Anterior cingulate cortex (tissue), 58 donors: ENCODE data around the gene SLCO3A1.

ENCODE experiments used
- DNase-seq, 58 donors: peaks; one replicate each; lab custom pipeline; 2025; lab: John Stamatoyannopoulos, UW

Gene SLCO3A1

DNA sequence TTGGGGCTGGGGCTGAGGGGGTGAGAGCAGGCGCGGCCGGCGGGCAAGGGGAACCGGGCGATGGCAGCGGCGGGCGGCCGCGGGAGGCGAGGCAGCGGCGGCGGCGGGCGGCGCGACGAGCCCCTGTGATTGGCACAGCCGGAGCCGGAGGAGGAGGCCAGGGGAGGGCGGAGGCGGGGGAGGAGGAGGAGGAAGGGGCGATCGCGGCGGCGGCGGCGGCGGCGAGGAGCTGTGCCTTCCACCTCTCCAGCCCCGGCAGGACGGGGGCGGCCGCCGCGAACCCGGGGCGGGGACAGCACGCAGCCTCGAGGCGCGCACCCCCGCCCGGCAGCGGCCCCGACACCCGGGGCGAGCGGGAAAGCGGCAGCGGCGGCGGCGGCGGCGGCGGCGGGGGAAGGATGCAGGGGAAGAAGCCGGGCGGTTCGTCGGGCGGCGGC, at the start of gene SLCO3A1:
TSS of gene SLCO3A1 (plus strand) at position 198 of the 437 bp plus-strand sequence.
- peak in 48 of 58 donors; percentile 33 to 89 (median 70) for DNase-seq

DNA sequence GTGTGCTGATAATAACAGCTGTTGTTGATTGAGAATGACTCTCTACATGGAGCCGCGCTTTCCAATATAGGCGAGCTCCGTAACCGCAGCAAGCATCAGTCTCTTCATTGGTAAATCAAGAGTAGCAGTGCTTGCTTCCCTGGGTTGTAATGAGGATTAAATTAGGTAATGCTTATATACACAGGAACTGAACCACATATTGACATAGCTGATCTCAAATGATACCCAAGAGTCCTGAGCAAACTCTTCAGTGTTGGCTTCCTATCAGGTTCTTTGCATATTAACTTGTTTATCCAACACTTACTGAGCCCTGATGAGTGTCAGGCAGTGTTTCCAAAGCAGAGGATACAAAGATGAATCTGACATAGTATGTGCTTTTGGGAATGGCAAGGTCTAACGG, 46.4 kb upstream of the SLCO3A1 start:
- DNase-seq, result no peak

DNA sequence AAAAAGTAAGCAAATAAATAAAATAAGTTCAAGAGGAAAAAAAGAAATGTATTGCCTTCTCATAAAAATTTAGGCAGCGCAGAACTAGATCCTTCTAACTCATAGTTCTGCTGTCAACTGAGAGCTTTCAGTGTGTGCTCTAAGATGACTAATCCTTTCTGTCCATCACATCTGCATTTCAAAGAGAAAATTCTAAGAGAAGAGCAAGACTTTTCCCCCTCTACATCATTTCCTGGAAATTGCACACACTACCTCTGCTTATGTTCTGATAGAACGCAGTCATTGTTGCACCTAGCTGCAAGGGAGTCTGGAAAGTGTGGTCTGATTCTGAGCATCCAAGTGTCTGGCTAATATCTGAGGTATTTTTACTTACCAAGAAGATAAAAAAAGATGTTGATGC, 39.6 kb upstream of the SLCO3A1 start:
- no peak for DNase-seq

DNA sequence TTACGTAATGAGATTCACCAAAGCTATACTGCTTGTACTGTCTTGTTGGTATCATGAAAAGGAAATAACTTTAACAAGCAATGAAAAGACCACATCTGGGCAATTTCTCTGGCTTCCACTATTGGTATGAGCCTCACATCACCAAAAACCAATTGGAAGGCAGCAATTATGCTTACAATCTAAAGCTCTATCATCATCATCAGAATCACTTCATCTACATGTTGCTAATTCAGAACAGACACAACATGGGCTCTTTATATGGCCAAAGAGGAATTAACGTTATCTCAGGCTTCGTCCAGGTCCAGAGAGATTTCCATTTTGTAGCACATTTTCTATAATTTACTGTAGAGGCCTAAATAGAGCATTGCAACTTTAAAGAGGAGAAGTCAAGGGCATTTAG, 36.6 kb upstream of the SLCO3A1 start:
- DNase-seq, result no peak

DNA sequence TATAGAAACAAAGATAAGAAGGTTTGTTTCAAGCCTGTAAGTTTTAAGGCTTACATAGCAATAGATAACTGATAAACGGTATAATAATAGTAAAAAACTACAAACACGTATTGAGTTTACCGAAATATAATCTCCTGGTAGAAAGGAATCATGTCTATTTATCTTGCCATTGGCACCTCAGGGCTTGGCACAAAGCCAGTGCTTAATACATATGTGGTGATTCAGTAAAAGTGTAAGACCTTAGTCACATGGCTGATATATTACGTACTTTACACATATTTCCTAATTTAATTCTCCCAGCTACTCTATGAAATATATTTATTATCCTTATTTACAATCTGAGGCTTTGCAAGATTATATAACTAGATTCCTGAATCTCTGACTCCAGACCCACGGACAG, 32.0 kb upstream of the SLCO3A1 start:
- no peak for DNase-seq

DNA sequence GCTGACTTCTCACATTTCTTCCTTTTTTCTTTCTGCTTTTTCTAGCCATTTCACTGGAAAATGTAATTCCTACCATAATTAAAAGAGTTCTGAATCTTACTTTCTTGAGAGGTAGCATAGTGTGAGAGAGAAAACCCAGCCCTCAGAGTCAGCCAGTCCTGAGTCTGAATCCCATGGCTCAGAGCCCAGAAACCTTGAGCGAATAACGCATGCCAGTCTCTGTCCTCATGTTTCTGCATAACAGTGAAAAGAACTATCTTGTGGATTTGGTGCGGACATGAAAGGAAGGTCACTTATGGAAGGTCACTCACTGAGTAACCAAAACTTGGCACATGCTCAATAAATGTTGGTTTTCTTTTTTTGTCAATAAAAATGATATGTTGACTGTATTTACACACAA, 29.3 kb upstream of the SLCO3A1 start:
- DNase-seq, result peak in 1 of 58 donors; percentile 51

DNA sequence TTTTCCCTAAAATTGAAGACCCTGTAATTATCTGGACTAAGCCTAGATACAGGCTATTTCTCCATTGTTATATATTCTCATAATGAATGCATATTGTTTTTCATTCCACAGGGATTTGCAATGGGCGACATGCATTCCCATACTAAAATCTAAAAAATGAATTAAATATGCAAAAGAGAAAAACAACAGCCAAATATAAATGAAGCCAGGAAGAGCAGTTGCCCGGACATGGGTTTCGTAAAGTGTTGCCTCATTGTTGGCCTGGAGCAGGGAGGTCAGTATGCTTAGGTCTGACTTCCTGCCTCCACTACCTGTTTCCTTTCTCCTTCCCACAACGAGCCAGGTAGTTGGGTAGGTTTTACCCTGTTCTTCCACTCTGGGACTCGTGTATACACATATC, 27.1 kb upstream of the SLCO3A1 start:
- DNase-seq, result no peak

DNA sequence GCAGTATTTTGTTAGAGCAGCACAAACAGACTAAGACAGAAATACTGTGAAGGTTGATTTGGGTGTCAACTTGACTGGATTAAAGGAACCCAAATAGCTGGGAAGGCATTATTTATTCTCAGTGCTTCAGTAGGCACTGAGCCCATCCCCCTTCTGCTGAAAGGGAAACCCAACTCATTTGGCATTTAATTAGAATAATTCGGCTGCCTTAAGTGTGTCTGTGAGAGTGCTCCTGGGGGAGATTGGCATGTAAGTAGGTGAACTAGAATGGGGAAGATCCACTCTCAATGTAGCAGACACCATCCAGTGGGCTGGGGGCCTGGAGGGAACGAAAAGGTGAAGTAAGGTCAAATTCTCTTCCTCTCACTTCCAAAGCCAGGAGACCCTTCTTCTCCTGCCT, 20.5 kb upstream of the SLCO3A1 start:
- DNase-seq, result no peak

DNA sequence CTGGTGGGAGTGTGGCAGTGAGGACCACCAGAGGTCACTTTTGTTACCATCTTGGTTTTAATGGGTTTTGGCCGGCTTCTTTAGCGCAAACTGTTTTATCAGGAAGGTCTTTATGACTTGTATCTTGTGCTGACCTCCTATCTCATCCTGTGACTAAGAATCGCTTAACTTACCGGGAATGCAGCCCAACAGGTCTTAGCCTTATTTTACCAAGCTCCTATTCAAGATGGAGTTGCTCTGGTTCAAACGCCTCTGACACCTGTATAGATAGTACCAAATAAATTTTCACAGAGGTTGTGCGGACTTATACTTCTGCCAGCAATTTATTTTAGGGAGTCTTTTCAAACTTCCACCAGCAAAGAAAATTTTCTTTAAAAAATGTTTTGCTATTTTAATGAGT, 13.6 kb upstream of the SLCO3A1 start:
- no peak for DNase-seq

DNA sequence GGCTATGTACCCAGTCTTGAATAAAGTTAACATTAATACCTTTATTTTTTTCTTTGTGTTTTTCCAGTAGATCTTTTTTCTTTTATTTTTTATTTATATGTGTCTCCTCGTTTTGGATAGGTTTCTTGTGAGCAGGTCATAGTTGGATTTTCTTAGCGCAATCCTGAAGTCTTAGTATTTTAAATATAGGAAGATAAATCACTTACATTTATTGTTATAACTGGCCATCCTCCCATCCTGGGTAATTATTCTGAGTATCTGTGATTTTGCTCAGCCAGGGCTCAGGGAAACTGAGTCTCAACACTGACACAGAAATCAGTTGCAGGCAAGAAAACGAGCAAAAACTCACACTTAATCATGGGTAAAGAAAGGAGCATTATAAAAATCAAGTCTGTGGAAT, 11.6 kb upstream of the SLCO3A1 start:
- DNase-seq, result no peak

DNA sequence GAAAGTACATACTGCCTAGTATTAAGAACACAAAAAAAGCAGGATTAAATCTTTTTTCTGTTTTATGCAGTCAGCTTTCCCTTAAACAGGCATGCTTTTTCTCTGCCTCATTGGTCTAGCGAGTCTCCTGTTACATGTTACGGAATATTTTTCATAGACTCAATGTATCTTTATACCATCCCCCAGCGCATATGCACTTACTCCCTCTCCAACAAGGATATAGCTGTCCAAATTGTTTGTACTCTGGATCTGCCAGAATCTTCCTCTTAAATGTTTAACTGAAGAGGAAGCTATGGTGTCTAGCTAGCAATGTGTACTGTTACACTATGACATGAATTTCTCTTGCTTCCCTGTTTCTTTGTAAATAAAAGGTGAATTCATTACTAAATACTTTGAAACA, 9.2 kb upstream of the SLCO3A1 start:
- DNase-seq, result no peak

DNA sequence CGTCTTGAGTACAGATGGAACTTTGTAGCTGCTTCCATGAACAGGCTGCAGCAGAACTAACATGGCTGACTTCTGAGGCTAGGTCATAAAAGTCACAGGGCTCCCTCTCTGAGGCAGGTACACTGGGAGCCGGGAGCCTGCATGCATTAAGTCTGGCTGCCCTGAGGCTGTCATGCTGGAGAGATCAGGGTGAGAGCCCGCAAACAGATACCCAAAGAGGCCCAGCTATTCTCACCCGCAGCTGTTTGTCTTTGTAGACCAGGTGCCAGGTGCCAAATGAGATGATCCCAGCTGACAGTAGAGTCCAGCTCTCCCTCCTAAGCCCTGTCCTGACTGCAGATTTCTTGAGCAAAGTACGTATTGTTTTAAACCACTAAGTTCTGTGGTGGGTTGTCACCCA, 8.6 kb upstream of the SLCO3A1 start:
- DNase-seq, result no peak

DNA sequence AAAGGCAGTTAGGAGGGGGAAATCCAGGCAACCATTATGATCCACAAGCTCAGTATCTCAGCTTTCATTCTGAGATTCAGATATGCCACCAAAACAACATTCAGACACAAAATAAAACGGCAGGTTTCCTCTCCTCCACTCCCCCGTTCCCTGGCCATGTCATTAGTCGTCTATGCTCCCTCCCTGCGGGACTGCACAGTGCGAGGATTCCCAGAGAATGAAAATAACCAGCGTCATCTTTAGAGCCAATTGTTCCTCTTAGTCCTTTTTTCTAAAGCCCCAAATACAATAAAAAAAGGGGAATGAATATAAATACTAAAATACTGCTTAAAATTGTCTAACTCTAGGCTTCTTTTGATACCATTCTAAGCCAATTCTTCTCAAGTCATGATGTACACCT, 7.8 kb upstream of the SLCO3A1 start:
- DNase-seq, result no peak

DNA sequence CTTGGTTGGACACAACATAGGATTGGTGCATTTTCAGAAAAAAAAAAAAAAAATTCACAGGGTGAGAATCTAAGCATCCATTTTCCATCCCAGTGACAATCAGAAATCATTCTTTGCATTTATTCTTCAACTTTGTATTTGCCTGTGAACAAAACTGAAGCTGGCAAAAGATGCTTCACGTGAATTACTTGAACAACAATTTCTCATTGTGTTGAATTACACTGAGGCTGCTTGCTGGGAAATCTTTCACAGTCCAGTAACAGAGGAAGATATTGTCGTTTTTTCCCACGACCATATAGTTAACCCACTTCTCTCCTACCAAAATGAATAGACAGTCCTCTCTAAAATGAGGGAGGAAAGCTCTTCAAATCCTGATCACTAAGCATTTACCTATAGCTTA, 4.3 kb upstream of the SLCO3A1 start:
- peak in 1 of 58 donors; percentile 54 for DNase-seq

DNA sequence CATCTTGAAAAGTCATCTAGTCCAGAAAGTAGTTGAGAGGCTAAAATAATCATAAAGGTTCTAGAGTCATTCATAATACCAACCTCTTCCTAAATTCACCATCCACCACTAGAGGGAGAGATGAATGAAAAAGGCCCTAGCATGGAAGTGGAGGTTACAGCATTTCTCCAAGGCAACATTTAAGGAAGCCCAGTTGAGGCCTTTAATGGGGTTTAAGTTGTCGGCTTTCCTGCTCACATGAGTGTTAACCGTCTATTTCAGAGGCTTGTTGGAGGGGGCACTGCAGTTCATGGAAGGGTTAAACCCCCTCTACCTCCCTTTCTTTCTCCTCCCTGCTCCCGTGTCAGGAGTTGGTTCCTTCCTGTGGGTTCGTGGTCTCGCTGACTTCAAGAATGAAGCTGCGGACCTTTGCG, 3.8 kb upstream of the SLCO3A1 start:
- DNase-seq, result no peak

DNA sequence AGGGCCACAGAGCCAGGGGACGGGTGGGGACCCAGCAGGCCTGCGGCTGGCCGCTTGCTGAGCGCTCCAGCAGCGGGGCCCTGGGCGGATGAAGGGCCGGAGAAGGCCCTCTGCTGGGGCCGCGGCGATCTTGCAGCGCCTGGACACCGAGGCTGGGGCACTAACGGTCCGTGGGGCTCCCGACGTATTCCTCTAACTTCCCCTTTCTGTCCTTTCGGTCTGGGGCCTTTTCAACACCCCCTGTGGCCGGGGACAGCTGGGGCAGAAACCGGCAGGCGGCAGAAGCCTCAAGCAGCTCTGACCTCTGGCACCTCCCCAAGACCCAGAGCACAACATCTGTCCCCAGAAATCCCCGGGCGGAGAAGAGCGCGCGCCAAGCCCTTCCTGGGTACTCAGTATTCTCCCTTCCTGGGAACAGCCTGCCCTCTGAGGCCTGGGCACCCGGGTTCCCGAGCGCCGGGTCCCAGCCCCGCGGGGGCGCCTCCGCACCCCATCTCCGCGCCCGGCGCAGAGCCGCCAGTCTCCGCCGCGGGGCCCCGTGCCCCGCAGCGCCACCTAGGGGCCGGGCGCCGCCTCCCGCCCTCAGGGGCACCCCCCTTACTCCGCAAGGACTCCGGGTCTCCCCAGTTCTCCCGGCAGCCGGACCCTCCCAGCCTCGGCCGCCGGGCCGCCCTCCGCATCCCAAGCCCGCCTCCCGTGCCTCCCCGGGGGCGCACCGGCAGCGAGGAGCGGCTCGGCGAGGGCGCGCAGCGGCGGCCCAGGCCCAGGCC, 582 bp upstream of the SLCO3A1 start:
- peak in 52 of 58 donors; percentile 38 to 93 (median 78) for DNase-seq

DNA sequence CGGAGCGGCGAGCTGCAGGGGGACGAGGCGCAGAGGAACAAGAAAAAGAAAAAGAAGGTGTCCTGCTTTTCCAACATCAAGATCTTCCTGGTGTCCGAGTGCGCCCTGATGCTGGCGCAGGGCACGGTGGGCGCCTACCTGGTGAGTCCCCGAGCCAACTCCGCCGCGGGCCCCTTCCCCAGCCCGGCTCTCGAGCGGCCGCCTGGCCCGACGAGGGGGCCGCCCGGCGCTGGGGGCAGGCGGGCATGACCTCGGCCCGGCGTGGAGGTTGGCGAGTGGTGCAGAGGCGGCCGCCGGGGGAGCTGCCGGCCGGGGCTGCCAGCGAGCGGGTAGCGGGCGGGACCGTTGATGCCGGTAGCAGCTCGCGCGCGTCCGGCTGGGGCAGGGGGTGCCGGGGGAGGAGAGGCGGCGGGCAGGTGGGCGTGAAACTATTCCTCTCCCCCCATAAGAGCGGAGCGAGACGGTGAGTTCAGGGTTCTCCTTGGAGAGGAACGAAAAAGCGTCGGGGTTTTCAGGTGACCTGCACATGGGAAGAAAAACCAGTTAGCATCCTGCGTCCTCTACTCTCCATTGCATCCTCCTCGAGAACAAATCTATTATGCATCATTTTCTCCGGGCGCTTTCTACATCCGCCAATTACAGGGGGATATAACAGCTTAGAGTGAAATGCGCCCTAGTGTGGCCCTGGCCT, 585 bp downstream of the SLCO3A1 start:
- DNase-seq, result peak in 22 of 58 donors; percentile 20 to 77 (median 58)

DNA sequence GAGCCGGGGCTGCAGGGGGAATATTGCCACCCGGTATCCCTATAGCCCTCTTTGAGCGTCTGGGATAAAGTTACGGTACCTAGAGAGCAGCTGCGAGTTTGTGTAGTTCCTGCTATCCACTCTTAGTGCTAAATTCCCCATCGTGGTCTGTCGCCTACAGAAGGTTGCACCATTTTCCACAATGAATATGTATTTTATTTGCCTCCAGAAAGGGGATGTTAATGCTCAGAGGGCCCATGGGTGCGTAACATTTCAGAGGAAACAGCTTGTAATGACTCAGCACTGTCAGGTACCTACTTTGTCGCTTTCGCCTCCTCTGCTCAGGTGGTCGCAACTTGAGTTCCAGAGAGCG, 1.1 kb downstream of the SLCO3A1 start:
- peak in 1 of 58 donors; percentile 50 for DNase-seq

DNA sequence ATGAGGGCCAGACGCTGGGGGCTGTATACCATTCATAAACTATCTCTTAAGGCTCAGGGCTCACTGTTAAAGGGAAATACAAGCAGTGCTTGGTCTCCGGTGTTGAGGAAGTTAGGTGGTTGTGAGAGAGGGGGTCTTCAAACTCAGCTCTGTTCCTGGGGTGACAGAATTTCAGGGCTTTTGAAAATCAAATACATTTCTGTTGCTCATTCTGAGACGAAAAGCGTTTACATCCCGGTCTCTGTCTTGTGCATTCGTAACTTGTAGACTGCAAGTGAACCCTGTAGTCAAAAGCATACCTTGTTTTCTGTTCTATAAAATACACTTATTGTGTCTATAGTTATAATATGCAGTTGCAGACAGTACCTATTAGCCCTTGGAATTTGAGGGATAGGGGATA, 1.7 kb downstream of the SLCO3A1 start:
- DNase-seq, result no peak

DNA sequence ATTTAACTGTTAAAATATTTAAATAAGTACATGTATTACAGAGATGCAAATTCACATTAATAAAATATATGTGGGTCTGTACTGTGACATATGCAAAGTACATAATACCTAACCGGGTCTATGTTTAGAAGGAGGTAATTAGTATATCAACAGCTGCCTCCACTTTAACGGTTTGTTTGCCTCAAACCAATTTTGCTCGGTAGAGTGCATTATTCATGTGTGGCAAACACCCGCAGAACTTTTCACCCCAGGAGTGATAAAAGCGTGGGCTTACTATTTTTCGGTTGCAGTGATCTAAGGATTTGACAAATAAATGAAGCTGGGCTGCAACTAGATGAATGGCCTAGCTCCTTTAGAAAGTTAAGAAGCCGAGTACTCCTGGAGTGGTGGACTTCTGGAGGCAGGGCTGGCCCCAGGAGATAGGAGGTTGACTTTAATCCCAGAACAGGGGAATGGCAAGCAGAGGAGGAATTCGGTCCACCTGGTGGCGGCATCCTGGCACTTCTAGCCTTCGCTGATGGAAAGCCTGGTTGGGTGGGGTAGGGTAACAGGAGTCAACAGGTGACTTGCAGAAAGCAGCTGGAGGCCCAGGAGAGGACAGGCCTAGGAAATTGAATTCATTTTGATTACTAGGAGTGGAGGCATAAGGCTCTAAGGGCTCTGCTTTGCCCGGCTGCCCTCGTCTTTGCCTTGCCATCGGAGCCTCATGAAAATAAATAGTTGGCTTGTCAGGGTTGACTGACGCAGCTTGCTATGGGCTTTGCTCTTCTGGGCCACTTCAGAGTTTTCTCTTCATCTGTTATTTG, 2.4 kb downstream of the SLCO3A1 start:
- peak in 3 of 58 donors; percentile 17 to 32 (median 17) for DNase-seq

DNA sequence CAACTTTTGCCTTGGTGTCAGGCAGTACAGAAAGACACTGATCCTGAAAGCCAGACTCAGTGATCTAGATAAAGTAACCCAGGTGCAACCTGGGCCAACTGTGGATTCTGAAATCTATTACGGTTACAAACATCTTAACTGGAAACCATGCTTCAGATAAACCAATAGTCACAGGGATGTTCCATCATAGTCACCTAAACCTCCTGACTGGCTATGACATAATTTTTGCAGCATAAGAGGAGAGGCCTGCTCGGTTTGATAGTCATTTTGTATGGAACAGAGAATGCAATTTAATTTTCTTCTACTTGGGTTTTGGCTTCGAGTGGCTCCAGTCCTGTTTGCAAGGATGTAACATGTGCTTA, 3.7 kb downstream of the SLCO3A1 start:
- no peak for DNase-seq
